Measurements from ENCODE around the gene CYP27B1.
"Not testable (repeated sequence)": the region's sequence is repeated elsewhere in the genome, so short reads cannot be mapped to it uniquely, and the experiment has no call there.

The CYP27B1 gene

GRCh38 chr12:57782608-57783465 lies 16.0 kb upstream of the CYP27B1 start, which contains the start of gene TSFM:
TSS of gene TSFM (plus strand) at chr12:57782787. CDS start at chr12:57782802, 15 bp downstream.
- peak; percentile 93 for DNase-seq

- DNase-seq = no peak
Measured at GRCh38 chr12:57782243-57782607, 15.3 kb upstream of the CYP27B1 start.

DNA sequence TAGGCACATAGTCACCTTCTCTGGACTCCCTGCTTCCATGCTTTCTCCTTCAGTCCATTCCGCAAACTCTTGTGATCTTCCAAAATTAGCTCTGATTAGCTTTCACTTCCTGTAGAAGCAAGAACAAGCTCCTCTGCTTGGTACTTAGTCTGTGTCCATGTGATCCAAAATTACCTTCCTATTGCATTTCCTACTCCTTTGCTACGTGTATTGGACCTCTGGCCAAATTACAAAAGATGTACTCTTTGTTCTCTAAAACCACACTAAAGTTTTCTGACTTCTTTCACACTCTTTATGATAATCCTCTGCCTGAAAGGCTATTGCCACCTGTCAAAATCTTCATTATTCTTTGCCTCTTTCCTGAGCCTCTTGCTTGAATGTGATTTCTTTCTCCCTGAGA lies 14.9 kb upstream of the CYP27B1 start:
- no peak for DNase-seq

- no peak for DNase-seq
Measured at GRCh38 chr12:57781244-57781643, 14.4 kb upstream of the CYP27B1 start.

GRCh38 chr12:57780284-57780897 lies 13.5 kb upstream of the CYP27B1 start:
- no peak for DNase-seq

- DNase-seq = no peak
Measured at GRCh38 chr12:57779736-57780135, 12.9 kb upstream of the CYP27B1 start.

- DNase-seq = no peak
Measured at GRCh38 chr12:57777911-57778310, 11.0 kb upstream of the CYP27B1 start.

DNA sequence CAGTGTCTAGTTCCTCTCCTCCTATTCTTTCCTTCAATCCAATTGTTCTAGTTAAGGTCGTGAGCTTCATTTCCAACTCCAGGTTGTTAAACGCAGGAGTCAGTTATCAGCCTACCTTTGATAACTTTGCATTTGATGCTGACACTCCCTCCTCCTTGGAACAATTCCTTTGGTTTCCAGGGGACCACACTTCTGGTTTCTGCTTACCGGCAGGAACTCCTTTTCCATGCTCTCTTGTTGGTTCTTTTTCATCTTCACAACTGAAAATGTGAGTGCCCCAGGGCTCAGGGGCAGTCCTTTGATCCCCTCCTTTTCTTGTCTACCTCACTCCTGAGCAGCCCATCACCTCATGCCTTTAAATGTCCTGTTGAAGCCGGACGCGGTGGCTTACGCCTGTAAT lies 10.5 kb upstream of the CYP27B1 start:
- DNase-seq = no peak

DNA sequence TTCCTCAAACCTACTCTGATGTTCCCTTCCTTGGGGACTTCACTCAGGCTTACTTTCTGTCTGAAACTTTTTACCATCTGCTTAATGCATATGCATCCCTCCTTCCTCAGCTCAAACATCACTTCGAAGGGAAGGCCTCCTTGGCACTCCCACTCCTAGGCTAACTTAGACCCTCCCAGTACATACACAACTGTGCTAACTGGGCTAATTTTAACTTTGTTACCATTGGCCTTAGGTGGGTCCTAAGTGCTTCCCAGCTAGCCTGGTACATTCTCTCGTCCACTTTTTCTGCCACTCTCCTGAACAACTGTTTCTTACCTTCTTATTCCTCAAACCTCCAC lies 9.3 kb upstream of the CYP27B1 start:
- no peak for DNase-seq

GRCh38 chr12:57775563-57776246 lies 8.8 kb upstream of the CYP27B1 start:
- DNase-seq = no peak

GRCh38 chr12:57775044-57775443 lies 8.2 kb upstream of the CYP27B1 start:
- DNase-seq = no peak

- DNase-seq = not testable (repeated sequence)
Measured at GRCh38 chr12:57774634-57775033, 7.8 kb upstream of the CYP27B1 start.

- no peak for DNase-seq
Measured at GRCh38 chr12:57772429-57773322, 5.8 kb upstream of the CYP27B1 start, which contains the start of gene EEF1AKMT3. TSS of gene EEF1AKMT3 (plus strand) at chr12:57772614. CDS start at chr12:57772725, 111 bp downstream.

DNA sequence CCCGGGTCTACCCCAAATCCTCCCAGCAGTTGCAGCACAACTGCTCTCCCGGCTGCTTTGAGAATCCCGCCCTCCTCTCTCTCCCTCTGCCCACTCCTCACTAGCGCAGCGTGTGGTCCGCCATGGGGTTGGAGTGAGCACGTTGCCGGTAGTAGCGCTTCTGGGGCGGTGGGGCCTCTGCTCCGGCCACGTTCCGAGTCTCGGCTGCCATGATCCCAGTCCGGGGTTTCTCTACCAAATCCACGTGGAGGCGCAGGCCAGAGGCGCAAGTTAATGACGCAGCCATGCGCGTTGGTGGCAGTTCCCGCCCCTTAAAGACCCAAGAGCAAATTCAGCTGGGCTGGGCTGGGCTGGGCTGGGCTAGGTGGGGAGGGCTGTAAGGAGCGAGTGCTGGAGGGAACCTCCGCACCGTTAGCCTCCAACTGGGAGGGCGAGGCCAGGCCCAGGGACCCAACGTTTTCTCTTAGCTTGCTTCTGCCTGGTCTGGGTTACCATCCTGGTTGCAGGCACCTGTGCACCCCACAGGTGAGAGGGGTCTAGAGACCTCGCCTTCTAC lies 5.1 kb upstream of the CYP27B1 start, which contains the start of gene METTL1:
TSS of gene METTL1 (minus strand) at position 233 of the 556 bp plus-strand sequence. CDS start at position 211, 22 bp downstream.
- DNase-seq = peak; percentile 84

DNA sequence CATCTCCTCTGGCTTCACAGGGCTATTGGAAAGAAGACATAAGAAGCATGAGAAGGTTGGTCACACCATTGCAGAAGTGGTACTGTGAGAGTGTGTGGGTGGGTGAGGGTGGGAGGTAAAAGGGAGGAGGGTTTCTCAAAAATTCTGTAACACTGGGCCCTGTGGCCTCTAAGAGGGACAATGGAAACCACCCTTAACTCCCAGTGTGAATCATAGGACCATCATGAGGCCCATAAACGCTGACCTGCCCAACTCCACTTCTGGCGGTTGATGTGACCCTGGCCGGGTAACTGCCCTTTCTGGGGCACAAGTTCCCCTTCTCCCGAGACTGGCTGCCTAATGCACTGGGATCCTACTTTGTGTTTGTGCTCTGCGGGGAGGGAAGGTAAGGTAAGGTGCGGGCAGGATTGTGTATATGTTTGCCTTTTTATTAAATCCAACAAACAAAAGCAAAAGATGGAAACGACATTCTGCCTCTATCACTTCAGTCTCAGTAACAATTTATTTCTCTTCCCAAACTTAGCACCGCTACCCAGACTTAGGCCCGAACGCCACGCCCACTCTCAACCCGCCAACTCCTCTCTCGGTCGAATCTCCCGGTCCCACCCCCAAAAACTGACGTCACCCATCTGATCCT lies 4.5 kb upstream of the CYP27B1 start:
- peak; percentile 69 for DNase-seq

GRCh38 chr12:57770734-57771133 lies 3.9 kb upstream of the CYP27B1 start:
- DNase-seq = no peak

DNA sequence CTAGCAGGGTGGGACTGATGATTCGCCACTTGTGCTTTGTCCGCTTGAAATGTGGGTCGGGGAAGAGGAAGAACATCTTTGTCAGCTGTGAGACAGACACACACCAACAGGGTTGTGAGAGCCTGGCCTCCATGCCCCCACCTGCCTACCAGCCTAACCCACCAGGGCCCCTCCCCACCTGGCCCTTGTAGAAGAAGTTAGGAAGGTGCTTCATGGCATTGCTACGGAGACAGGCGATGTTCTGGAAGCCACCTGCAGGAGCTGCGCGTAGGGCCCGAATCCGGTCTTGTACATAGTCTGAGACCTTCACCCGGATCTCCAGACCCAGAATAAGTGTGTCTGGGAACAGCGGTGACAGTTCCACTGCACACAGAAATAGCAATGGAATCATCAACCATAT lies 2.7 kb upstream of the CYP27B1 start:
- no peak for DNase-seq

DNA sequence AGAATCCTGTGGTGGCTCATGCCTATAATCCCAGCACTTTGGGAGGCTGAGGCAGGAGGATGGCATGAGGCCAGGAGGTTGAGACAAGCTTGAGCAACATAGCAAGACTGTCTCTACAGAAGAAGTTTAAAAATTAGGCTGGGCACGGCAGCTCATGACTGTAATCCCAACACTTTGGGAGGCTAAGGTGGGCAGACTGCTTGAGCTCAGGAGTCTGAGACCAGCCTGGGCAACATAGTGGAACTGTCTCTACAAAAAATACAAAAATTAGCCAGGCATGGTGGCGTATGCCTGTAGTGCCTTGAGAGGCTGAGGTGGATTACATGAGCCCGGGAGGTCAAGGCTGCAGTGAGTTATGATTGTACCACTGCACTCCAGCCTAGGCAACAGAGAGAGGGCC lies 998 bp upstream of the CYP27B1 start:
- no peak for DNase-seq

DNA sequence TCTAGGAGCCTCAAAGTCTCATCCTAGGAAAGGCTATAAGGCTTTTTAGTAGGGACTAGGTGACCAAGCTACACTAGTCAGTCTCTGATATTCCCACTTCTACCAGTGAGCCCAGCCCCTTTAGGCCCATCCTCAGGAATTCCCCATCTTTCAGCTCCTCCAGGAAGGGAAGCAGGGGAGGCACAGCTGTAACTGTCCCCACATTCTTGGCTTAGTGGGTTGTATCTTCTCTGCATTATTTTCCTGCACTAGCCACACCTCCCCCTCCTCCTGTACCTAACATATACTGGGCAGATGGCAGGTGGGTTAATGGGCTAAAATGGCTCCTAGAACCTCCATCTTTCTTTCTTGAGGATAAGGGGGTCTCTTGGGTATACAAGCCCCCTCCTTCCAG lies 424 bp upstream of the CYP27B1 start:
- DNase-seq = no peak

DNA sequence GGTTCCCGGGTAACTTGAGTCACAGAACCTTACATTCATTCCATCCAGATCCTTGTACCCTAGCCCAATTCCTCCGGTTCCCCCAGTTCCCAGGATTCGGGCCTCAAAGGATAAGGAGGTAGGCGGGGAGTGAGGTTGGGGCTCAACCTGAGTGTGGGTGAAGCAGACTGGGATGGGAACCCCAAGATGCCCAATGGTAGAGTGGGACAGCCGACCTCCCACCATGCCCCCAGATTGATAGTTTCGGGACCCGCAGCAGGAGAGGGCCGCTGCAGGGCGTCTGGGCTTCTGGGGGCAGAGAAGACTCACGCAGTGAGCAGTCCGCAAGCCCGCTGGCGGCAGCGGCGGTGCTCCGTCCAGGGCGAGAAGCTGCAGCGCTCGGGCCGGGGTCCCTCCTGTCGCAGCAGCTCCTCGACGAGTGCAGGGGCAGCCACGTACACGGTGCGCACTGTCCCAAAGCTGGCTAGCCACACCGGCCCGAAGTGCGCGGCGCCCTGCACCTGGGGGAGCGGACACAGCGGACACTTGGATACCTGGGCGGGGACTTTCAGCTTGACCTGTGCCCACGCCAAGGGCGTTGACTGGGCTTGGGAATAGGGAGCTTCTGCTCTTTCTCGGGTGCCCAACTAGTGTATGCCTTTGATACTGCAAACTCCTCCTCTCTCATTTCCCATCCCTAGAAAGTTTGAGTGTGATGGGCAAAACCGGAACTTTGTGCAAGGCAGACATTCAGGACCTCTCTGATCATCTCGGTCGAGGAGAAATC lies 997 bp downstream of the CYP27B1 start:
- no peak for DNase-seq
